Measurements from ENCODE around the gene GMCL1.

Gene GMCL1

GRCh38 chr2:69807821-69808540, 21.5 kb upstream of the GMCL1 start:
- TF ChIP-seq ZFX (IDR thresholded peaks at IDR 0.05) (no peak), CTCF (conservative IDR thresholded peaks at IDR 0.05) (no peak)
- no peak overlapping the region for H3K27ac ChIP-seq

DNA sequence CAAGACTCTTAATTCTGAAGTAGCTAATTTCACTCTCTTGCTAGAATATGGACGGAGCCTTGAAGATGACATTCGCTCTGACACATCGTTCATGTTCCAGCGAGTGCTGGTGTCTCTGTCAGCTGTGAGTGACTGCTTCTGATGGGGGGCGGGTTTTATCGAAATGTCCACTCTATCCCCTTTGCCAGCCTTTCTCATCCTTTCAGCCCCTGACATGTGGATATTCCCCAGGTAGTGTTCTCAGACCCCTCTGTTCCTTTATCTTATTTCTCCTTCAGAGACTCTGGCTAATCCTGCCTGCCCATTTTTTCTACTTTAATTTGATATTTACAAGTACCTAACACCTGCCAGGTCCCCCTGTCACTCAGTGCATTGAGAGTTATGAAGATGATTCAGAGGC, 18.9 kb upstream of the GMCL1 start:
- H3K27ac ChIP-seq, result no peak overlapping the region
- TF ChIP-seq ZFX (IDR thresholded peaks at IDR 0.05) (no peak), CTCF (conservative IDR thresholded peaks at IDR 0.05) (no peak)

DNA sequence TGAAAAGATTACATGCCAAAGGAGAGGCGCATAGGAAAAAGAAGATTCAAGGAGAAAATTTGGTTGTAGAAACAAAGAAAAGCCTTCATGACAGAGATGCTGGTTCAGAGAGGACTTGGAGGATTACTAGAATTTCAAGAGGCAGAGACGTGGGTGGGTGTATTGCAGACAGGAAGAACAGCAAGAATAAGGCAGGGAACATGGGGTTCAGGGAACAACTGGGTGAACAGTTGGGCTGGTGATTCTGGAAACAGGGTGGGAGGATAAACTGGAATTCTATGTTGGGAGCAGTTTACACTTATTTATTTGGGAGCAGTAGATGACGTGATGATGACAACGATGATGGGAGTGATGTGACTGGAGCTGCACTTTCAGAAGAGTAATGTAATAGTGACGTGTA, 18.4 kb upstream of the GMCL1 start:
- TF ChIP-seq CTCF (conservative IDR thresholded peaks at IDR 0.05) (no peak), ZFX (IDR thresholded peaks at IDR 0.05) (no peak)
- no peak overlapping the region for H3K27ac ChIP-seq

GRCh38 chr2:69811591-69811990, 17.9 kb upstream of the GMCL1 start:
- no peak for TF ChIP-seq CTCF (conservative IDR thresholded peaks at IDR 0.05)
- no peak for TF ChIP-seq ZFX (IDR thresholded peaks at IDR 0.05)
- no peak overlapping the region for H3K27ac ChIP-seq

DNA sequence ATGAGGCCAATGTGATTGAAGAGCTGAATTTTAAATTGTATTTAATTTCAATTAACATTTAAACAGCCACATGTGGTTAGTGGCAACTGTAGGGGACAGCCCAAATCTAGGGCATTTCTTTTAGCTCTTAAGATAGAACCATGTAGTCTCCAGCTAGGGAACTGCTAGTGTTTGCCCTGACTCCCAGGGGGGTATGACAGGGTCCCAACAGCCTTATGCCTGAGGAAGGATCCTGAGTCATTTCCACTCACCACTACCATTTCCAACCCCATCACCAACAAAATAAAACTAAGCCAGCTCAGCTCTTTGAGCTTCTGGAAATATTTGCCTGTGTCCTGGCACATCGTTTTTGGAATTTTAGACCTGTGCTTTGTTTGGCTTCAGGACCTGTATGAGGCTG, 13.7 kb upstream of the GMCL1 start:
- TF ChIP-seq ZFX (IDR thresholded peaks at IDR 0.05) (no peak), CTCF (conservative IDR thresholded peaks at IDR 0.05) (no peak)
- no peak overlapping the region for H3K27ac ChIP-seq

DNA sequence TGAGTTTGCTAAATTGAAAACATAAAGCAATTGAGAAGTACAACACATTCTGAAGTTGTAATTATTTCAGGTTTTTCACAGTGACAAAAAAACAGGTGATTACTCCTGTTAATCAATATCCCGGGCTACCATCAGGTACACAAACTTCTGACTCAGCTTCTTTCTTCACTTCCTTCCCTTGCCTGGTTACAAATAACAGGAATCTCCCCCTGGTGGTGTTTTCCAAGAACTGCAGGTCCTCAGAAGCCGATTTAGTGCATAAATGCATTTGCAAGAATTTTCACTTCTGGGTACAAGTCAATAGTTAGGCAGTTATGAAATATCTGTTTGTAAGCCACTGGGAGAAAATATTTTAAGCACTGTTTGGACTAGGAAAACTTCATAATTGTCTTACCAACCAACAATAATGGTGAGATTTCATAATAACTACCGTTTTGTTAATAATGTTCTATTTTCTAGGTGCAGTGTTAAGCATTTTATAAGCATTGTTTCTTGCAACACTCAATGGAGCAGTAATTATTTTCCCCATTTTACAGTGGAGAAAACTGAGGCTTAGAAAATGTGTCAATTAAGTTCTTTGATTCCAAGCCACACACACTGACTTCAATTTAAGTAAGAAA, 12.4 kb upstream of the GMCL1 start:
- TF ChIP-seq CTCF (conservative IDR thresholded peaks at IDR 0.05) (peak; percentile 77), ZFX (IDR thresholded peaks at IDR 0.05) (no peak)
- no peak overlapping the region for H3K27ac ChIP-seq

GRCh38 chr2:69817729-69818501, 11.5 kb upstream of the GMCL1 start:
- no peak overlapping the region for H3K27ac ChIP-seq
- no peak for TF ChIP-seq ZFX (IDR thresholded peaks at IDR 0.05)
- TF ChIP-seq CTCF (conservative IDR thresholded peaks at IDR 0.05), result no peak

Data from C4-2B (cell line).